Chondrocyte (in vitro differentiated cells): ENCODE measurements around the gene SFXN5. TPM values are rescaled to one million over a fixed set of nuclear protein-coding genes. Genes with fewer than 3 reads are reported as not detected.
"Not testable (repeated sequence)": the region's sequence is repeated elsewhere in the genome, so short reads cannot be mapped to it uniquely, and the experiment has no call there.

Experiments
- DNase-seq: peaks from one replicate; pipeline ENCODE4 v3.0.0; 2021; ENCODE audit warnings: mixed read lengths, low spot score
- H3K27ac Mint-ChIP-seq: one replicate; pipeline ENCODE4 v1.8.0; 2021; ENCODE audit warnings: mild to moderate bottlenecking, moderate library complexity, mixed read lengths; ENCODE audit not compliant: unreplicated experiment
- H3K27me3 Mint-ChIP-seq: 2 replicates; pipeline ENCODE4 v1.8.0; 2021; ENCODE audit warnings: low read depth, mixed read lengths
- H3K36me3 Mint-ChIP-seq: 2 replicates; pipeline ENCODE4 v1.8.0; 2021; ENCODE audit warnings: low read depth, mixed read lengths
- H3K4me1 Mint-ChIP-seq: 2 replicates; pipeline ENCODE4 v1.8.0; 2021; ENCODE audit warnings: low read depth, mild to moderate bottlenecking, mixed read lengths
- H3K4me3 Mint-ChIP-seq: one replicate; pipeline ENCODE4 v1.8.0; 2021; ENCODE audit warnings: mild to moderate bottlenecking, moderate library complexity, mixed read lengths; ENCODE audit not compliant: unreplicated experiment
- H3K9me3 Mint-ChIP-seq: 2 replicates; pipeline ENCODE4 v1.8.0; 2021; ENCODE audit warnings: low read depth, mixed read lengths
- CTCF ChIP-seq: fragments of 200-600 bp; sonication (generic); IDR thresholded peaks from 2 replicates; pipeline ENCODE4 v1.5.0; 2021; ENCODE audit warnings: antibody characterized with exemption, mild to moderate bottlenecking, moderate library complexity
- long read RNA-seq: library from polyadenylated mRNA; stranded (forward); transcript quantifications from one replicate; pipeline ENCODE4 v2.0.0, GENCODE V29; 2021
- total RNA-seq: library from RNA; stranded (reverse); gene quantifications from 3 replicates; pipeline ENCODE4 v1.2.1, GENCODE V29; 2021

The SFXN5 gene, protein sequence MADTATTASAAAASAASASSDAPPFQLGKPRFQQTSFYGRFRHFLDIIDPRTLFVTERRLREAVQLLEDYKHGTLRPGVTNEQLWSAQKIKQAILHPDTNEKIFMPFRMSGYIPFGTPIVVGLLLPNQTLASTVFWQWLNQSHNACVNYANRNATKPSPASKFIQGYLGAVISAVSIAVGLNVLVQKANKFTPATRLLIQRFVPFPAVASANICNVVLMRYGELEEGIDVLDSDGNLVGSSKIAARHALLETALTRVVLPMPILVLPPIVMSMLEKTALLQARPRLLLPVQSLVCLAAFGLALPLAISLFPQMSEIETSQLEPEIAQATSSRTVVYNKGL
- 10.6 to 18.1 TPM (median 13.5 TPM) in 3 replicates for total RNA-seq
- long read RNA-seq, full-length matches to known transcripts, result 9 of 30 reads
- long read RNA-seq, partial matches to known transcripts, result 2 of 30 reads
- long read RNA-seq, other reads (novel, unspliced or antisense), result 19 of 30 reads

GRCh38 chr2:73071360-73072128, at the start of gene SFXN5:
TSS of gene SFXN5 (minus strand) at chr2:73071712. CDS start at chr2:73071705, 7 bp downstream.
- TF ChIP-seq CTCF, result peak; percentile 54
- DNase-seq, result peak; percentile 99
- Mint-ChIP-seq H3K9me3 (no peaks in the 10 kb centered on the region), H3K27ac (peak within 1 kb of the TSS; percentile 89), H3K4me1 (peaks cover 33% of the 10 kb centered on the region), H3K4me3 (peak within 1 kb of the TSS; percentile 85), H3K36me3 (peaks cover 10% of the 10 kb centered on the region), H3K27me3 (no peaks in the 10 kb centered on the region)

- H3K27ac Mint-ChIP-seq, H3K36me3 Mint-ChIP-seq, H3K4me1 Mint-ChIP-seq, H3K4me3 Mint-ChIP-seq, DNase-seq, H3K9me3 Mint-ChIP-seq: not testable (repeated sequence)
- peaks cover 14% of the 10 kb centered on the region for H3K27me3 Mint-ChIP-seq
Measured at GRCh38 chr2:73119611-73120239, 48.2 kb upstream of the SFXN5 start.

- no peak for TF ChIP-seq CTCF
- Mint-ChIP-seq H3K36me3 (no peaks in the 10 kb centered on the region), H3K4me1 (no peaks in the 10 kb centered on the region), H3K27me3 (peaks cover 5% of the 10 kb centered on the region), H3K9me3 (no peaks in the 10 kb centered on the region), H3K27ac (no peak overlapping the region), H3K4me3 (no peak overlapping the region)
- no peak for DNase-seq
Measured at GRCh38 chr2:73117441-73117840, 45.9 kb upstream of the SFXN5 start.

- no peaks in the 10 kb centered on the region for H3K9me3 Mint-ChIP-seq
Measured at GRCh38 chr2:73116182-73116960, 44.9 kb upstream of the SFXN5 start.

More at GRCh38 chr2:73116182-73116960, 44.9 kb upstream of the SFXN5 start:
- Mint-ChIP-seq H3K36me3 (no peaks in the 10 kb centered on the region), H3K4me1 (peaks cover 2% of the 10 kb centered on the region), H3K27me3 (peaks cover 5% of the 10 kb centered on the region), H3K27ac (no peak overlapping the region), H3K4me3 (no peak overlapping the region)
- no peak for TF ChIP-seq CTCF
- no peak for DNase-seq
